Measurements from ENCODE around the gene TMEM138. TPM values are rescaled to one million over a fixed set of nuclear protein-coding genes. Genes with fewer than 3 reads are reported as not detected.

Gene TMEM138
- total and polyA plus RNA-seq, 2 donors, result 25.5 to 34.3 TPM

DNA sequence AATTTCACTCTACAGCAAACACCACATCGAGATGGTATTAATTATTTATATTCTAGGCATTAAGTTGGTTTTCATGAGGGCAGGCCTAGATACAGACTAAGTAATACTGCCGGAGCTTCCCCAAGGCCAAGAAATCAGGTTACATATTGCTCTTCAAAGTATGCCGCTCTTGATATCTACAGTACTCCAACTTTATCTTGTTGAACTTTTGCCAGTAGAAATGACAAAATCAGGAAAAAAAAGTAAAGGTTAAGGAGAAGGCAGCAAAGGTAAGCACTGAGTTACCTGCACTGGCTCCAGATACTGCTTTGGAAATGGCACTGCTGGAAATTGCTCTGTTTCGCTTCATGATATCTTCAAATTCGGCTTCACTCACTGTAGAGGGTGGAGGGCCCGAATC is 53.2 kb downstream of the TMEM138 start:
- H3K27ac ChIP-seq (ENCODE audit: low read depth), result no peak overlapping the region
- no peak overlapping the region for H3K4me3 ChIP-seq (ENCODE audit: low read depth, low read length)
- 96% methylated on average over 6 of the region's 6 CpGs for WGBS
- H3K36me3 ChIP-seq (ENCODE audit: insufficient read depth), result peaks cover 11% of the 10 kb centered on the region
- DNase-seq (ENCODE audit: extremely low spot score), result no peak
- no peaks in the 10 kb centered on the region for H3K4me1 ChIP-seq (ENCODE audit: insufficient read depth)

DNA sequence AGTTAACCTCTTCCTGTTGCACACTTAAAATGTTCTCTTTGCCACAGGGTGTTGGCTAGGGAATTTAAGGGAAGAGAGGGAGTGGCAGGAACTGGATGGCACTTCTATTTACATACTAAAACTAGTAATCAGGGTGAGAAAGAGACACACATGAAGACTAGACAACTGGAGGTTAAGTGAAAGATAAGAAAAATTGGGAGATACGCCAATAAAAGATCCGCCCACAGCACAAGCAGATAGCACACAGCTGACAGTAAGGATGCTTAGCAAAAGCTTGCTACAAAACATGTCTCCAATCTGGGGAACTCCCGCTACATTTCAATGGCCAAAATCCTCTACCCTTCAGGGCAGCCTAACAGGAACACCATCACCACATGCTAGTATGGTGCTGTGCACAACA is 54.8 kb downstream of the TMEM138 start:
- WGBS, result 60% methylated on average over 3 of the region's 3 CpGs
- DNase-seq (ENCODE audit: extremely low spot score), result no peak
- H3K36me3 ChIP-seq (ENCODE audit: insufficient read depth), result peaks cover 10% of the 10 kb centered on the region
- H3K27ac ChIP-seq (ENCODE audit: low read depth), result no peak overlapping the region
- H3K4me3 ChIP-seq (ENCODE audit: low read depth, low read length), result no peak overlapping the region
- H3K4me1 ChIP-seq (ENCODE audit: insufficient read depth), result no peaks in the 10 kb centered on the region

DNA sequence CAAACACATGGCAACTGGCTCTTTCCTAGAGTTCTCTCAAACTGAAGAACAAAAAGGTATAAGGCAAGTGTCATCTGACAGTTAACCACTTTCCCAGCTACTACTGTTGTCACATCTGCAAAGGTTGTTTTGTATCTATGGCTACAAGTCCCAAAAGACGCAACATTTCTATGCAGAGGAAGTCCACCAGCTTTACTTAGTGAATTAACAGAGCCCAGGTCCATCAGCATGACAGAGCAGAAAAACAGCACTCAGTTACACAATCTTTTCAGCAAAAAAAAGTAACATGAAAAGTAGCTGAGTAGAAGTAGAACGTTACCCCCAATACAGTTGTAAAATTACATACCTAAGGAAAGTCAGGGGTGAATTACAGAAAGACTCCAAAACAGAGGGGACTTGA is 55.5 kb downstream of the TMEM138 start:
- 60% methylated on average over 2 of the region's 2 CpGs for WGBS
- peaks cover 10% of the 10 kb centered on the region for H3K36me3 ChIP-seq (ENCODE audit: insufficient read depth)
- no peak for DNase-seq (ENCODE audit: extremely low spot score)

DNA sequence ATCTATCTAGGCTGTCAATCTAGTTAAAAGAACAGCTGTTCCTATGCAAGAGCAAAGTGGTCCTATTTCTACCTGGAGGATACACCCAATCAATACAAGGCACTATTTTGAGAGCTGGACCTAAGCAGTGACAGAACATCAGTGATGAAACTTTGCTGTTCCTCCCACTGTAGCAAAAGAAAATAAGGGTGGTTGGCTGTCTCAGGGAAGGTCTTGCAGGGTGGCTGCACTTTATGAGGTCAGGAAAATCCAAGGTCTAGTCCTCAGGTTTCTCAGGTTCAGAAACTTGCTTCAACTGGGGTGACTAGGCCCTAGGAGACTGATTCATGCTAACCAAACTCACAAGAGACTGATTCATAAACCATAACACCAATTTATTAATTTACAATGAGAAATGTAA is 56.0 kb downstream of the TMEM138 start:
- no peak for DNase-seq (ENCODE audit: extremely low spot score)
- Histone ChIP-seq H3K4me1 (ENCODE audit: insufficient read depth) (no peaks in the 10 kb centered on the region), H3K27ac (ENCODE audit: low read depth) (no peak overlapping the region), H3K36me3 (ENCODE audit: insufficient read depth) (peaks cover 10% of the 10 kb centered on the region), H3K4me3 (ENCODE audit: low read depth, low read length) (no peak overlapping the region)

More for the DNA sequence above, 55.5 kb downstream of the TMEM138 start:
- H3K4me3 ChIP-seq (ENCODE audit: low read depth, low read length), result no peak overlapping the region
- no peak overlapping the region for H3K27ac ChIP-seq (ENCODE audit: low read depth)
- no peaks in the 10 kb centered on the region for H3K4me1 ChIP-seq (ENCODE audit: insufficient read depth)

Other genes with a start within 250 kb of the TMEM138 start
- gene VPS37C, start 200.9 kb upstream of the TMEM138 start, total RNA-seq, result 8.6 TPM
- gene VPS37C, start 200.9 kb upstream of the TMEM138 start, polyA plus RNA-seq, result 23.5 TPM
- gene PGA3, start 158.9 kb upstream of the TMEM138 start, total RNA-seq, result 1.3 TPM
- 0.60 TPM for gene PGA3, start 158.9 kb upstream of the TMEM138 start, polyA plus RNA-seq
- 1.2 TPM for gene PGA4, start 140.0 kb upstream of the TMEM138 start, total RNA-seq
- 1.1 TPM for gene PGA4, start 140.0 kb upstream of the TMEM138 start, polyA plus RNA-seq
- 0.69 TPM for gene PGA5, start 121.2 kb upstream of the TMEM138 start, total RNA-seq
- gene PGA5, start 121.2 kb upstream of the TMEM138 start, polyA plus RNA-seq, result 0.38 TPM
- 0.63 TPM for gene VWCE, start 67.1 kb upstream of the TMEM138 start, total RNA-seq
- 0.67 TPM for gene VWCE, start 67.1 kb upstream of the TMEM138 start, polyA plus RNA-seq
- gene DDB1, start 29.3 kb upstream of the TMEM138 start, total RNA-seq, result 136 TPM
- gene DDB1, start 29.3 kb upstream of the TMEM138 start, polyA plus RNA-seq, result 109 TPM
- gene TKFC, start 29.1 kb upstream of the TMEM138 start, total RNA-seq, result 8.3 TPM
- 27.6 TPM for gene TKFC, start 29.1 kb upstream of the TMEM138 start, polyA plus RNA-seq
- gene CYB561A3, start 492 bp upstream of the TMEM138 start, total RNA-seq, result 19.6 TPM
- gene CYB561A3, start 492 bp upstream of the TMEM138 start, polyA plus RNA-seq, result 34.9 TPM
- 20.5 TPM for gene TMEM216, start 30.2 kb downstream of the TMEM138 start, total RNA-seq
- 17.4 TPM for gene TMEM216, start 30.2 kb downstream of the TMEM138 start, polyA plus RNA-seq
- 32.9 TPM for gene CPSF7, start 67.6 kb downstream of the TMEM138 start, total RNA-seq
- gene CPSF7, start 67.6 kb downstream of the TMEM138 start, polyA plus RNA-seq, result 61.1 TPM
- 36.6 TPM for gene SDHAF2, start 67.8 kb downstream of the TMEM138 start, total RNA-seq
- gene SDHAF2, start 67.8 kb downstream of the TMEM138 start, polyA plus RNA-seq, result 40.7 TPM
- gene LRRC10B, start 146.4 kb downstream of the TMEM138 start, total RNA-seq, result not detected
- 2.7 TPM for gene LRRC10B, start 146.4 kb downstream of the TMEM138 start, polyA plus RNA-seq
- 1.1 TPM for gene SYT7, start 218.7 kb downstream of the TMEM138 start, total RNA-seq
- 2.6 TPM for gene SYT7, start 218.7 kb downstream of the TMEM138 start, polyA plus RNA-seq